GM18508 (cell line): ENCODE data around the gene WASHC2A.
A peak's percentile ranks its signal among the peaks of the same experiment; 100 is the strongest.
"Not testable (repeated sequence)": the region's sequence is repeated elsewhere in the genome, so short reads cannot be mapped to it uniquely, and the experiment has no call there.

Experiments used
- ATAC-seq: cut with Tn5 transposase; IDR thresholded peaks from one replicate; pipeline ENCODE4 v1.9.1; 2021; ENCODE audit warnings: moderate number of reproducible peaks; ENCODE audit not compliant: insufficient read depth, unreplicated experiment

The WASHC2A gene

DNA sequence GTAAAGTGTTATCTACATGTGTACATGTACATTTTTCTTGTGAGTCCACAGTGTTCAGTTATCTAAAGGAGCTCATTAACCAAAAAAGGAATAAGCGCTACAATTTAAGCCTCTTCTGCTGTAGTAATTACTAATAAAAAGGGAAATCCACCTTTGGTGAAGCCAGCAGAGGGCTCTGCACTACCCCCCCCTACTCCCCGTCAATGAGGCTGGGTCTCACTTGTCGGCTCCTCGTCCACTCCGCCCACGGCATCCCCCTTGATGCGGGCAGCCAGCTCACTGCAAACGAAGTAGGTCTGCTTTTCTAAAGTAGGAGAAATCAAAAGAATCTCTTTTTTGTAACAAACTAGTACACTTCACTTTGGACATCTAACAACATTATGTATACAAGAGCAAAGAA lies 4.7 kb upstream of the WASHC2A start:
- ATAC-seq, result no peak

DNA sequence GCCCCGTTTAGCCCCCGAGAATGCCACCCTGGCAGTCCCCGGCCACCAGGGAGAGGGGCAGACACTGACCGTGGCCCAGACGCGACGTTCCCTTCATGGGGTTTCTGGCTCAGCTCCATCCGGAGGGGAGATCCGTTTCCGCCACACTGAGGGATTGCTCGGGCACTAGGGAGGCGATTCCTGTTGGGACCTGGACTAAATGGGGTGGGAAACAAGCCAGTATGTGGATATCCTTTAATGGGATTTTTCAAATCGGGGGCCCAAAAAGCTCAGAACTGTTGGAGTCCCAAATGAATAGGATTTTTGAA lies 552 bp downstream of the WASHC2A start:
- ATAC-seq, result not testable (repeated sequence)

DNA sequence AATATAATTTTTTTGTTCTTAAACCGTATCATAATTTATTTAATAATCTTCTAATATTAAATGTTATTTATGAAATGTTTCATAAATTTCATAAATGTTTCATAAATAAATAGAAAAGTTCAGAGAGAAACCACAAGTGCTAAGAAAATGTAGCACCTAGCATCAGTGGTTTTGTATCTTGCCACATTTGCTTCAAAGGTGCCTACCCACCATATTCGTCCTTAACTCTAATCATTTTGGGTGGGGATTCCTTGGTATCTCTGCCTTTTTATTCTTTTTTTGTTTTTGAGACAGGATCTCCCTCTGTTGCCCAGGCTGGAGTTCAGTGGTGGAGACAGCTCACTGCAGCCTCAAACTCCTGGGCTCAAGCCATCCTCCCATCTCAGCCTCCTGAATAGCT lies 7.4 kb downstream of the WASHC2A start:
- not testable (repeated sequence) for ATAC-seq

DNA sequence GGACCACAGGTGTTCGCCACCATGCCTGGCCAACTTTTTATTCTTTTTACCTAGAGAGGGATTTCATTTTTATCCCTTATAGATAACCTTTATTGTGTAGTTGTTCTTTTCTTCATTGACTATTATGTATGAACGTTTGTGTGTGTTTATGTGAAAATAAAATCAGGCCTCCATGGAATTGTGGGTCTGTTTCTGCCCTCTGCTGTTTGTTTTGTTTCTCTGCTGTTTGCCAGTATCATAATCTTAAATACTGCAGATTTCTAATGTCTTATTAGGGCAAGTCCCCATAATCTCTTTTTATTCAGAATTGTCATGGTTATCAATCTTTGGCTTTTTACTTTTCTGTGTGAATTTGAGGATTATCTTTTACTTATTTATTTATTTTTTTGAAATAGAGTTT lies 7.8 kb downstream of the WASHC2A start:
- ATAC-seq, result not testable (repeated sequence)

DNA sequence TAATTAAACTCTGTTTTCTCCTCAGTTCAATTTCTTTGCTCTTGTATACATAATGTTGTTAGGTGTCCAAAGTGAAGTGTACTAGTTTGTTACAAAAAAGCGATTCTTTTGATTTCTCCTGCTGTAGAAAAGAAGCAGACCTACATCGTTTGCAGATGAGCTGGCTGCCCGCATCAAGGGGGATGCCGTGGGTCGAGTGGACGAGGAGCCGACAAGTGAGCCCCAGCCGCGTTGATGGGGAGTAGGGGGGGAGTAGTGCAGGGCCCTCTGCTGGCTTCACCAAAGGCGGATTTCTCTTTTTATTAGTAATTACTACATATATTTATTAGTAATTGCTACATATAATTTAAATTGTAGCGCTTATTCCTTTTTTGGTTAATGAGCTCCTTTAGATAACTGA lies 23.6 kb downstream of the WASHC2A start:
- not testable (repeated sequence) for ATAC-seq

DNA sequence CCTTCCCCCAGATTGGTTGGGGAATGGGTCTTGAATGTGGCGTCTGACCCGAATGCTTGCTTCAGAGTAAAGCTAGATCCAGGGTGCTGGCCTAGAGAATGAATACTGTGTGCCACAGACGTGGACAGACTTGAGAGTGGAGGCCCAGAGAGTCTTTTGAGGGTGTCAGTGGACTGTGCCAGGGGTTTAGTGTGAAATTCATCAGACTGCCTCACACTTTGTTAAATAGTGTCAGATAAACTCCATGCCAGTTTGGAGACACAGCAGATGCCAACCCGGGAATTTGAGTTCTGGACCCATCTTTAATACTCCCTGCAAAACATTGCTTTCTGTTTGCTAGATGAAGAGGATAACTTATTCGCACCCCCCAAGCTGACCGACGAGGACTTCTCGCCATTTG lies 25.2 kb downstream of the WASHC2A start:
- ATAC-seq, result not testable (repeated sequence)

DNA sequence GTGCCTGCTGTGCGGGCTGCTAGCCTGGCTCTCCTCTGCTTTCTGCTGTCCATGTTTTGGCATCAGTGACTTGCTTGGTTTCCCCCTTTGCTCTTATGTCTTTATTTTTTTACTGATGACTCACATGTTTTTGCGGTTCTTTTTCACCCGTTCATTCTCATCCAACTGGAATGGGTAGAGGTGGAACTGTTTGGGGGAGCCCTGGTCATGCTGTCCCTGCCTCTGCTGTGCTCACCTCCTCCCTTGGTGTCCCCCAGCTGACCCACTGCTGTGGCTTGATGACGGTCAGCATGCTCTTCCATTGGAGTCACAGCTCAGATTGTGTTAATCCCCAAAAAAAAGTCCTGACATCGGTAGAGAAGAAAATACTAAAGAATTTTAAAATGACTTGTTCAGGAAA lies 26.9 kb downstream of the WASHC2A start:
- not testable (repeated sequence) for ATAC-seq

DNA sequence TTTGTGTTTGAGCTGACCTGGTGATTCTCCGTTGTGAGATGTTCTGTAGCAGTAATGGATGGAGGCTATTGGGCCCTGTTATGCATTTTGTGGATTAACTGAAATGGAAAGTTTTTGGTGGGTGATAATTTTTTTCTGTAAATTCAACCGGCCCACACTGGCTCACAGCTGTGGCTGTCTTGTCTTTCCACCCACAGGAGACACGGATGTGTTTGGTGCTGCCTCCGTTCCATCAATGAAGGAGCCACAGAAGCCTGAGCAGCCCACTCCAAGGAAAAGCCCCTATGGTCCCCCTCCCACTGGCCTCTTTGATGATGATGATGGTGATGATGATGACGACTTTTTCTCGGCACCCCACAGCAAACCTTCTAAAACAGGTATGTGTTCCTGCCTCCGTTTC lies 27.6 kb downstream of the WASHC2A start:
- not testable (repeated sequence) for ATAC-seq

DNA sequence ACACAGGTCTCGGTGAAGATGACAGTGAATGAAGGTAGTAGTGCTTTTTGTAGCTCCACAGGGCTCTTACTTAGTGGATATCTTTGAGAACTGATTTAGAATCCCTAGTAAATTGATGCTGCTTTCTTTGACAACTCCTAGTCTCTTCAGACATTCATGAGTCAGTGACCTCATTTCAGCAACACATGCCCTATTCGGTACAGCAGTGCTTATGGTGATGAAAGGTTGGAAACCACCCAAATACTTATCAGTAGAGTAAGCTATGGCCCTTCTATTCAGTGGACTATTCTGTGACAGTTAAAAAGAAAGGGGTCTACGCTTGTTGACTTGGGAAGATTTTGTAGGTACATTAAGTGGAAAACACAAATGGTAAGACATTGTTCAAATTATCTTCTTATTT lies 29.0 kb downstream of the WASHC2A start:
- ATAC-seq, result not testable (repeated sequence)

DNA sequence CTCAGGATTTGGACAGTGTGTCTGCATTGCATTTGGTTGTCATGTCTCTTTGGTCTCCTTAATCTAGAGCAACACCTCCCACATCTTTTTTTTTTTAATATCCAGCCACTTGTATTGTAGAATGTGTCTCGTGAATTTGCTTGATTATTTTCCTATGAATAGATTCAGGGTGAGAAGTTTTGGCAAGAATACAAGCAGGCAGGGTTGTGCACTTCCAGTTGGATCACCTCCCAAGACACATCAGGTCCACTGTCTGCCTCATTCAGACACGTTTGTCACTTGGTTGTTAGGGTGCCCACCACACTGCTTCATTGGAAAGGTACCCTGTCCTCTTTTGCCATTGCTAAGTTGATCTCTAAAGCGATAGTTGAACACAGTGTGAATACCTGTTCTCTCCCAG lies 30.9 kb downstream of the WASHC2A start:
- not testable (repeated sequence) for ATAC-seq

DNA sequence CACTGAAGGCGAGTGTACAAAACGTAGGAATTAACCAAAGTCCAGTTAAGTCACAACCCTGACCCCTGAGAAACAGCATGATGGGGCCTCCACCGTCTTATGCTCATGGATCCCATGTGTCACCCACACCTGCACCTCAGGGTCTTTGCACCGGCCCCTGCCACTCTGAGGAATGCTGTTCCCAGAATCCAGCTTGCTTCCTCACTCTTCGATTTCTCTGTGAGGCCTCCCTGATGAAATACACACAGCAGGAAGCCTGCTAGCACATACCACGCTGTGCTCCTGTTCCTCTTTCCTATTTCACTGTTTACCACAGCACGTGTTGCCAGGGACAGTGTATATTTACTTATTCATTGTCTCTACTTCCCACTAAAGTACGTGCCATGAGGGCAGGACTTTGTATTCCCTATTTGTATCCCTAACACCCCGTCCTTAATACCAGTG lies 33.4 kb downstream of the WASHC2A start:
- ATAC-seq, result not testable (repeated sequence)

DNA sequence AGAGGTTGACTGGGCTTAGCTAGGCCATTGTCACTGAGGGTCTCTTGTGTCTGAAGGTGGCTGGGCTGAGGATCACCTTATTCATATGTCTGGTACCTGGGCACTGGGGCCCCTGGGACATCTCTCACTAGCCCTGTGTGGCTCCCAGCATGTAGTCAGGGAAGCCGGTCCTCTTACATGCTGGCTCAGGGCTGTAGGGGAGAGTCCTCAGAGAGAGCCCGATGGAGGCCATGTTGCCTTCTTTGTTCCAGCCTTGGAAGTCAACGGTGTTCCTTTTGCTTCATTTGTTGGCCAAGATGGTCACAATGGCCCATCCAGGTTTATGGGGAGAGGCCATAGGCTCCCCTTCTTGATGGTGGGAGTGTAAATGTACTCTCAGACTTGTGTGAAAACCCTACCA lies 34.0 kb downstream of the WASHC2A start:
- ATAC-seq, result not testable (repeated sequence)

DNA sequence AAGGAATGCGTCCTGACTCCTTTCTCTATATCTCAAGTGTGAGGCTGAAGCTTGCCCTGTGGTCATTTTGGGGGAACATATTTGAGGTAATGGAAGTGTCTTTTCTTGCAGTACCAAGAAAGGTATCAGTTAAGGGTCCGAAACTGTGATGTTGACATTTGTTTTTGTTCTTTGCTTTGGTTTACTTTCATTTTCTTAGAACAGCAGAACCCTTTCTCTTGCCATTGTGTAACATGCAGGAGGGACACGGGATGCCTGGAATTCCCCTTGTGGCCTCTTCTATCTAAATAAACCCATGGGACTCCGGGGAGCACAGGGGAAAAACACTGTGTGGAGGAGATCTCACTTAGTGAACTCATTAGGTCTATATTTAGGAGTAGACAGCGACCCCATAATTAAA lies 34.5 kb downstream of the WASHC2A start:
- ATAC-seq, result peak; percentile 67

DNA sequence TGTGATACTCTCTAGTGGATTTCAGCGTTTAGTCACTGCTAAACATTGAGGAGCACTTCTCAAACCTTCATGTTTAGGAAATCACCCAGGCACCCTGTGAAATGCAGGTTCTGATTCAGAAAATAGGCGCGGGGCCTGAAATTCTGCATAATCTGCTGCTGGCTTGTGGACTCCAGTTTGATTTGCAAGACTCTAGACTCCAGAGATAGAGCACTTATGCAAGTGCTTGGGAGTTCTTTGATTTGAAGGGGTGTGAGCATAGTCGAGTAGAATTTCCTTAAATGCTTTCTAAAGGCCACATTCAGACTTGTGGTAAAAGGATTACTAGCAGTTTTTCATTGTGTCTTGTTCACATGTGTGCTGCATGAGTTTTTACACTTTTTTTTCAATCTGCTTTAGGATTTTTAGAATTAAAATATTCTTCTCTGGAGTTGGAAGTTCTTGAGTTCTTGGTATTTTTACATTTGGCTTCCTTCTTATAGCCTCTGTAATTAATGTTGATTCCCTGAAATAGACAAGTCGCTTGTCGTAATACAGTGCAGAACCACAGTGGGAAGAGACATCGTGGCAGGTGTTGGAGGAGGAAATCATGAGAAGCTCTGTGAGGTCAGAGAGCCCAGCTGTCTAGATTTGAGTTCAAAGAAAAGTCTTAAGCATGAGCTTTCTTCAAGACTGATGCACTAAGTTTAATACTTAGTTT lies 41.4 kb downstream of the WASHC2A start:
- ATAC-seq, result not testable (repeated sequence)

DNA sequence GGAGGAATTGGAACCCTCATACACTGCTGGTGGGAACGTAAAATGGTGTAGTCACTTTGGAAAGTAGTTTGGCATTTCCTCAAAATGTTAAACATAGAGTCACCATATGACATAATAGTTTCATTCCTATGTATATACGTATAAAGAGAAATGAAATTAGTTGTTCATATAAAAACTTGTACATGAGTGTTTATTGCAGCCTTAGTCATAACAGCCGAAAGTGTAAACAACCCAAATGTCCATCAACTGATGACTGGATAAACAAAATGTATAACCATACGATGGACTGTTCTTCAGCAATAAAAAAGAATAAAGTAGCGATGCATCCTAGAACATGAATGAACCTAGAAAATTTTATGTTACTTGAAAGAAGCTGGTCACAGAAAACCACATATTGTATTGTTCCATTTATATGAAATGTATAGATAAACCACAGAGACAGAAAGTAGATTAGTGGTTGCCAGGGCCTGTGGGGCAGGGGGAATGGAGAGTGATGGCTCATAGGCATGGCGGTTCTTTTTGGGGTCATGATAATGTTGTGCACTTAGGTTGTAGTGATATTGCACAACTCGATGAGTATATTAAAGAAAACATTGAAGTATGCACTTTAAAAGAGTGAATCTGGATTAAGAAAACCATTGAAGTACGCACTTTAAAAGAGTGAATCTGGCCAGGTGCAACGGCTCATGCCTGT lies 44.8 kb downstream of the WASHC2A start:
- ATAC-seq, result not testable (repeated sequence)

DNA sequence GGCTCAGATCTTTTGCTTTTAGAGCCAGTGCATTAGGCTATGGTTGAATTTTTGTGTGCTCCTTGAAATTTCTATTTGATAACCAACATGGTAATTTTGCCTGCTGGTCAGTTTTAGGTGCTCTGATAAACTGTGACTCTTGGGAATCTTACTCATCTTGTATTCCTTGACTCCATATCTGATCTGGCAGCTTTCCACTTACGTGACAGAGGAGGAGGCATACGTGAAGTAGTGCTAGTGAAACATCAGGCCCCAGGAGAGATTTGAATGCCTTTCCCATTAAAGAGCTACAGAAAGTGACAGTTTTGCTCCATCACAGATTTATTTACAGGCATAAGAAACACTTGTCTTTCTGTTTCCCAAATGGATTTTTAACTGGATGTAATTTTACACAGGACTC lies 59.0 kb downstream of the WASHC2A start:
- ATAC-seq, result not testable (repeated sequence)

DNA sequence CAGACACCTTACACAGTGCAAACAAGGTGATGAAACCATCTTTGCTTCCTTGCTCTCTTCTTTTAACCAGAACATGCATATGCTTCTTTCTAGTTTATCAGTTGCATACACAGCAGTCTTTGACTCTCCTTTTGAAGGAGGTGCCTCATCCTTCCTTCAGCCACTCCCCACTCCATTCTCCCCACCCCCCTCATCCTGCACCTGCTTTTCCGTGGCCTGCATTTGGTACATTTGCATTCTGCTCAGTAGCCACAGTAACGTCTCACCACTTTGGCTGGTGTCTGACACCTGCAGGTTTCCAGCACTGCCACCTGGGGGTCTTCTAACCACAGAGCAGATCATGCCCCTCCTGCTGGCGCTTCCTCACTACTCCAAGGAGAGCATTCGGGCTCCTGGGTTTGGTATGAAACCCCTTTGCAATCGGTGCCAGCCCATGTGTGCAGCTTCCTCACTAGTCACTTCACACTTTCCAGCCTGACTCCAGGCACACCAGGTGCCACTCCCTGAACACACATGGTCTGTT lies 60.1 kb downstream of the WASHC2A start:
- not testable (repeated sequence) for ATAC-seq

DNA sequence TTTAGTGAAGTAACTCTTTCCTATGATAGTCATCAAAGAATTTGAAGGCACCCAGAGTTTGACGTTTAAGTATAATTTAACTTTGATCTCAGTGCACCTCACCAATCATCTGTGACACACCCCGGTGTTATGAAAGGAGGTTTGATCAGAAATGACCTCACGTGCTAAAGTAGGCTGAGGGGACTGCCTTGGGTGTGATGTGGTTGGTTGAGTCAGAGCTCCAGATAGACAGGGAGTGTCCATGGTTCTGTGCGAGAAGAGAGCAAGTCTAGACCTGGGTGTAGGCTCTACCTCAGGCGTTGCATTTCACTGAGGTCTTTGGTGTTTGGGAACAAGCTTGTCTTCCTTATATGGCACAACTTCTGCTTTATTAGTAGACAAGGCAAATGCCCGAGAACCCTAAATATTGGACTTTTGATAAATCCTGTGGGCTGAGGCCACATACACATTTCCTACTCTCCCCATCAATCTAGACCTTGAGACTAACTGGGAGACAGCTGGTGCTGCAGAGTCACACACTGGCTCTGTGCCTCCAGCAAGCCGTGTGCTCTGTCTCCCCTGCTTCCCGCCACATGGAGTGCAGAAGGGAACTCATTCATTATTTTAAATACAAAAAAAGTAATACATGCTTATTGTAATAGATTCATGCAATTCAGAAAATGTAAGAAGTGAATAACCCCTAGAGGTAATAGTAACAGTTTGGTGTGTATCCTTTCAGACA lies 63.7 kb downstream of the WASHC2A start:
- not testable (repeated sequence) for ATAC-seq

DNA sequence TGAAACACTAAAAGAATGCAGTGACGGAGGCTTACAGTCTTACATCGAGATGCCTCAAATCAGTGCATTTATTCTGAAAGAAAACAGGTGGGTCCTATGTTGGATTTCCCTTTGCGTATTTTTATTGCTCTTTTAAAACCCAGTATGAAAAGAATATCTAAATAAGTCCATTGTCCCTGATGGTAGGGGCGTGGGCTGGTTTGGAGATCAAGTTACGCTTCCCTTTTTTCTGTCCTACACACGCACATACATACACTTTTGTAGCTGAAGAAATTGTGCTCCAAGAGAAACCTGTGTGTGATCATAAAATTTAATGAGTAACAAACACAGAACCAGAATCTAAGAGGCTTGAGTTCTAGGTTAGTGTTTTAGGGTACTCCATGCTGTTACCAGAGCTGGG lies 64.6 kb downstream of the WASHC2A start:
- ATAC-seq, result not testable (repeated sequence)

DNA sequence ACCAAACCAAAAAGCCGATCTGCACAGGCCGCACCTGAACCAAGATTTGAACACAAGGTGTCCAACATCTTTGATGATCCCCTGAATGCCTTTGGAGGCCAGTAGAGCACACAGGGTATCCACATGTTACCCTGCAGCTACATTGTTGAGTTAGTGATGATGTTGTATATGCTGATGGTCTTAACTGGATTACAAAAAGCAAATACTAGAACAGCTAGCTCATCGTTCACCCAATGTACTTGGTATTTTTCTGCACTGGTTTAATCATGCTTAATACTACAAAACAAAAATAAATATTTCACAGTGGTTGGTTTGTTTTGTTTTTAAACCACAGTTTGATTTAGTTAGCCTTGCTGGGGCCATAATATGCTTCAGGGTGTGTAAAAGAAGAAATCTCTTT lies 65.1 kb downstream of the WASHC2A start:
- not testable (repeated sequence) for ATAC-seq
